Right atrium auricular region (tissue), 2 donors: ENCODE data around the gene KRT2. TPM values are rescaled to one million over a fixed set of nuclear protein-coding genes. Genes with fewer than 3 reads are reported as not detected.

Source experiments
- DNase-seq: peaks from one replicate; pipeline ENCODE4 v3.0.0-alpha.2; 2019; ENCODE audit warnings: low spot score
- H3K27ac ChIP-seq, 2 donors: fragments of 200-600 bp; sonication (generic); 1 replicate in 1 of 2; 2 replicates in 1 of 2; pipeline ENCODE4 v1.5.1; 2016 to 2019
- H3K27me3 ChIP-seq, 2 donors: fragments of 200-600 bp; sonication (generic); one replicate each; pipeline versions ENCODE4 v1.5.1 to v1.6.0; 2017 to 2019
- H3K36me3 ChIP-seq: fragments of 200-600 bp; sonication (generic); one replicate; pipeline ENCODE4 v1.5.1; 2016
- H3K4me1 ChIP-seq, 2 donors: fragments of 200-600 bp; sonication (generic); one replicate each; pipeline versions ENCODE4 v1.5.1 to v1.6.0; 2017 to 2019
- H3K4me3 ChIP-seq, 2 donors: fragments of 200-600 bp; sonication (generic); 1 replicate in 1 of 2; 2 replicates in 1 of 2; pipeline ENCODE4 v1.5.1; 2017 to 2019; ENCODE audit warnings: mild to moderate bottlenecking in 1 of 2, moderate library complexity in 1 of 2
- H3K9me3 ChIP-seq, 2 donors: fragments of 200-600 bp; sonication (generic); one replicate each; pipeline ENCODE4 v1.5.1; 2019
- total RNA-seq, 2 donors: library from RNA; depleted of rRNA; stranded (reverse); fragments of >200 nt; gene quantifications; one replicate each; pipeline ENCODE4 v1.1.0, GENCODE V29; 2016
- TF ChIP-seq, protein P1 (sequence below), 2 donors: fragments of 200-600 bp; sonication (generic); IDR thresholded peaks; one replicate each; pipeline ENCODE4 v1.5.1; 2019; ENCODE audit warnings: antibody characterized with exemption in 2 of 2

KRT2 gene
- total RNA-seq, 2 donors from 2014 or later: not detected

DNA sequence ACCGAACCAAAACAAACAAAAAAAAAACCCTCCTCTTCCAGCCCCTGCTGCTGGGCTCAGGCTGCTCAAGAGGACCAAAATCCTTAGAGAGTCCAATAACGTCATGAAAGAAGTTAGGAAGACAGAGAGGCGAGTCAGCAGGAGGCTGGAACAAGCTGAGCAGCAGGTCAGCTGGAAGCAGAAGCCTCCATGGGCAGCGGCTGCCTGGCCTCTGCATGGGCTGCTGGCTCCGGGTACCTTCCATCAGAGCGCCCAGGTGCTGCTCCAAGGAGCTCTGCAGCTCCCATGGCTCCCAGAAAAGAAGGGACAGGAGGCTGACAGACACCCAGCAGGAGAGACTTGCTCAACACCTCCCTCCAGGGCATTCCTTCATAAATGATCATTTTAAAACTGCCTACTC is 3.2 kb upstream of the KRT2 start:
- H3K27ac ChIP-seq: no peak overlapping the region
- DNase-seq: peak; percentile 44
- H3K27me3 ChIP-seq: no peaks in the 10 kb centered on the region
- H3K4me3 ChIP-seq: no peak overlapping the region
- TF ChIP-seq, protein P1, sequence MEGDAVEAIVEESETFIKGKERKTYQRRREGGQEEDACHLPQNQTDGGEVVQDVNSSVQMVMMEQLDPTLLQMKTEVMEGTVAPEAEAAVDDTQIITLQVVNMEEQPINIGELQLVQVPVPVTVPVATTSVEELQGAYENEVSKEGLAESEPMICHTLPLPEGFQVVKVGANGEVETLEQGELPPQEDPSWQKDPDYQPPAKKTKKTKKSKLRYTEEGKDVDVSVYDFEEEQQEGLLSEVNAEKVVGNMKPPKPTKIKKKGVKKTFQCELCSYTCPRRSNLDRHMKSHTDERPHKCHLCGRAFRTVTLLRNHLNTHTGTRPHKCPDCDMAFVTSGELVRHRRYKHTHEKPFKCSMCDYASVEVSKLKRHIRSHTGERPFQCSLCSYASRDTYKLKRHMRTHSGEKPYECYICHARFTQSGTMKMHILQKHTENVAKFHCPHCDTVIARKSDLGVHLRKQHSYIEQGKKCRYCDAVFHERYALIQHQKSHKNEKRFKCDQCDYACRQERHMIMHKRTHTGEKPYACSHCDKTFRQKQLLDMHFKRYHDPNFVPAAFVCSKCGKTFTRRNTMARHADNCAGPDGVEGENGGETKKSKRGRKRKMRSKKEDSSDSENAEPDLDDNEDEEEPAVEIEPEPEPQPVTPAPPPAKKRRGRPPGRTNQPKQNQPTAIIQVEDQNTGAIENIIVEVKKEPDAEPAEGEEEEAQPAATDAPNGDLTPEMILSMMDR (IDR thresholded peaks at IDR 0.05): no peak
- H3K9me3 ChIP-seq: no peaks in the 10 kb centered on the region
- H3K4me1 ChIP-seq: no peaks in the 10 kb centered on the region
- H3K36me3 ChIP-seq: no peaks in the 10 kb centered on the region

DNA sequence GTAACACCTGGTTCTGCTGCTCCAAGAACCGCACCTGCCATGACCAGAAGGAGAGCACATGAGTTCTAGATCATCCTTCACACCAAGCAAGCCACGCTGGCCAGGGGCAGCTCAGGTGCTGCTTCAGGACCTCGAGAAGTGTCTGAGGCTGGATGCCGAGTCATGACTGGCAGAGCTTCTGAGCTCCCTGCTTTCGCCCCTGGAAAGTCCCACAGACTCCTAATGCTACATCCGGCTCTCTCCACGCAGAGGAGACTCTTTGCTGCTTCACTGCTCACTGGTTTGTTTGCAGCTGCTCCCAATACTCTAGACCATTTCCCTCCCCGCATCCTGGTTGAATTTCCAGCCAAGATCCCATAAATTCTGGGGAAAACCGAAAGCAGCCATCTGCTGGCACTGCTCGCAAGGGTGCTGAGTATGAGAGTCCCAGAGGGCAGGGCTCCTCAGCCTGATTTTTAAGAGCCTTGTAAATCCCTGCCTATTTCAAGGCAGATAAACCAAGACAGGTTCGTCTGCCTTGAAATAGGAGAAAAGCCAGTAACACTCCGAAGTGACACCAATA is 1.4 kb downstream of the KRT2 start:
- H3K27ac ChIP-seq: no peak overlapping the region
- TF ChIP-seq, protein P1 (IDR thresholded peaks at IDR 0.05): no peak
- H3K4me3 ChIP-seq: no peak overlapping the region
- no peaks in the 10 kb centered on the region for H3K36me3 ChIP-seq
- H3K4me1 ChIP-seq: no peaks in the 10 kb centered on the region
- H3K9me3 ChIP-seq: no peaks in the 10 kb centered on the region
- peak; percentile 56 for DNase-seq
- no peaks in the 10 kb centered on the region for H3K27me3 ChIP-seq

DNA sequence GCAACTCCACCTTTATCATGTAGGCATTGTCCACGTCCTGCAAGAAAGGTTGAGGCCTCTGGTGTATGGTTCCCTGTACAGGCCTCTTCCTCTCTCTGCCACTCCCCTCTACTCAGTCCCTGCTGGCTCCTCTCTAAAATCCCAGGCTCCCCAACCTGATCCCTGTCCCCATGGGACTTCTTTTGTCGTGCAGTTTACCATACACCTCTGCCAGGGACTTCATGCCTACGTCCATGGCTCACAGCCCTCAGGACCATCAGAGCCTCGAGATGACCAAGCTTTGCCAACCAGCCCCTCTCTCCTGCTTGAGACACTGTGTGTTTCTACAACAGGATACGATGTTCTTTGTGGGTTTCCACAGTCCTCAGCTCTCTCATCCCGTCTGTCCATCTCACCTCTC is 2.9 kb downstream of the KRT2 start:
- H3K36me3 ChIP-seq: no peaks in the 10 kb centered on the region
- no peaks in the 10 kb centered on the region for H3K4me1 ChIP-seq
- no peaks in the 10 kb centered on the region for H3K9me3 ChIP-seq
- DNase-seq: peak; percentile 23
- no peaks in the 10 kb centered on the region for H3K27me3 ChIP-seq
- no peak overlapping the region for H3K27ac ChIP-seq
- no peak overlapping the region for H3K4me3 ChIP-seq
- TF ChIP-seq, protein P1 (IDR thresholded peaks at IDR 0.05): no peak

DNA sequence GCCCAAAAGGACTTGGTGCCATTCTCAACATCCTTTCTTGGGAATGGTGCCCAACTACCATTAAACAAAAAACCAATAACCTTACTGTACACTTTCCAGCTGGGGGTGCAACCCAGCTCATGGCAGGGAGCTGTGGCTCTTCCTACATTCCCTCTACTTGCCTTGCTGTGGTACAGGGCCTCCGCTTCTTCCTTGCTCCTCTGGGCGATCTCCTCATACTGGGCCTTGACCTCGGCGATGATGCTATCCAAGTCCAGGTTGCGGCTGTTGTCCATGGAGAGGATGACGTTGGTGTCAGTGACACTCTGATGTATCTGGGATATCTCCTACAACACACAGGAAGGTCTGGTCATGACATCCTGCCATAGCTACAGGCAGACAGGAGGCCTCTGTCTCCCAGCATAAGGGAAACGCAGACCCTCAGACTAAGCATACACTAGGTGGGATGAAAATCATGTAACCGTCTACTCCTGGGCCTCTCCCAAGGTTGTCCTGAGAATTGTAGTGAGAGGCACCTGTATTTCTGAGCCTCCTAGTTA is 3.9 kb downstream of the KRT2 start:
- no peaks in the 10 kb centered on the region for H3K4me1 ChIP-seq
- no peak overlapping the region for H3K4me3 ChIP-seq
- no peaks in the 10 kb centered on the region for H3K36me3 ChIP-seq
- DNase-seq: peak; percentile 46
- H3K27me3 ChIP-seq: no peaks in the 10 kb centered on the region
- no peak overlapping the region for H3K27ac ChIP-seq
- TF ChIP-seq, protein P1 (IDR thresholded peaks at IDR 0.05): no peak
- H3K9me3 ChIP-seq: no peaks in the 10 kb centered on the region

DNA sequence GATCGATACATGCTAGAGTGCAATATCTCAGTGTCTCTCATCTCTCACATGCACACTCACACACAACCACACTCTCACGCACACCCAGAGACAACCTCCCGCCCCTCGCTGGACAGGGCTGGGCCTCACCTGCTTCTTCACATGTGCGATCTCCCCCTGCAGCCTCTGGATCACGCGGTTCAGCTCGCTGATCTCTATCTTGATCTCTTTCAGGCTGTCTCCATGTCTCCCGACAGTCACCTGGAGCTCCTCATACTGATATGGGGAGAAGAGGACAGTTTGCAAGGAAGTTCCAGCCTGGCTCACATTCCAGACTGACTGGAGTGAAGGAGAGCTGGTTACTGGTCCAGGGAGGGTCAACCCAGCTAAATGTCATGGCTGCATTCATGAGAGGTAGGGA is 4.4 kb downstream of the KRT2 start:
- Histone ChIP-seq H3K9me3 (no peaks in the 10 kb centered on the region), H3K36me3 (no peaks in the 10 kb centered on the region), H3K4me3 (no peak overlapping the region), H3K27me3 (no peaks in the 10 kb centered on the region), H3K4me1 (no peaks in the 10 kb centered on the region), H3K27ac (no peak overlapping the region)
- no peak for DNase-seq
- TF ChIP-seq, protein P1 (IDR thresholded peaks at IDR 0.05): no peak

DNA sequence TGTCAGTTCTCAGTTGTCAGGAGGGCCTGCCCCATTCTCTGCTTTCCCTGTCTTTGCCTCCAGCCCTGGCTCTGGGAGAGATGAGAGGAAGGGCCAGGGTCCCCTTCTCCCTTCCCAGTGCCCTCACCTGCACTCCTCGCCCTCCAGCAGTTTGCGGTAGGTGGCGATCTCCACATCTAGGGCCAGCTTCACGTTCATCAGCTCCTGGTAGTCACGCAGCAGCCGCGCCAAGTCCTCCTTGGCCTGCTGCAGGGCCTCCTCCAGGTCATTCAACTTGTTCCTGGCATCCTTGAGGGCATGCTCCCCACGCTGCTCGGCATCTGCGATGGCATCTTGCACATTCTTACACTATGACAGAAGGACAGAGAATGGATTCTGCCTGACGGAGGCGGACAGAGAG is 5.4 kb downstream of the KRT2 start:
- H3K4me1 ChIP-seq: no peaks in the 10 kb centered on the region
- TF ChIP-seq, protein P1 (IDR thresholded peaks at IDR 0.05): no peak
- no peak overlapping the region for H3K27ac ChIP-seq
- no peaks in the 10 kb centered on the region for H3K9me3 ChIP-seq
- DNase-seq: peak; percentile 16
- H3K36me3 ChIP-seq: no peaks in the 10 kb centered on the region
- no peak overlapping the region for H3K4me3 ChIP-seq
- H3K27me3 ChIP-seq: no peaks in the 10 kb centered on the region
